ENCODE data around the gene RETREG2. TPM values are rescaled to one million over a fixed set of nuclear protein-coding genes. Genes with fewer than 3 reads are reported as not detected.

Gene RETREG2
- total RNA-seq, 1 experiment from 2014 or later = 69.7 TPM

DNA sequence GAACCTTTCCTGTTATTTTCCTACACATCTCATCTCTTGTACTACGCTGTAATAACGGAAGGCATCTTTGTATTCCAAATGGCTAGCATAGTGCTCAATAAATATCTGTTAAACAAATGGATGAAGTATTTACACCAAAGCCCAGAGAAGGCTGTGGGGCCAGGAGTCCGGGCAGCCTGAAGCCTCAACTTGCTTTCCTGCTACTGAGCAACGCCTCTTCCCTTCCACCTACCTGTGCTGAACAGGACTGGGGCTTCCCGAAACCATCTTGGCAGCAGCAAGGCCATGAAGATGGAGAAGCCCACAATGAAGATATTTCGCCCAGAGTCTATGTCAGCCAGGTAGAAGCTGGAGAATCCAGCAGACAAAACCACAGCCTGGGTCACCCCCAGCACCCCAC, 14.9 kb upstream of the RETREG2 start:
- intact Hi-C loops (cut with micrococcal nuclease; ENCODE audit: unreplicated experiment) = loop anchor here (10.0 kb wide), 1 partner anchor 52 kb away; the partner anchor contains the start of gene ABCB6
- peaks cover 10% of the 10 kb centered on the region for H3K4me1 Mint-ChIP-seq (ENCODE audit: low read depth, unreplicated experiment)
- no TSS peak for BruUV-seq (replicated peaks)
- no peak overlapping the region for H3K27ac Mint-ChIP-seq (ENCODE audit: unreplicated experiment)
- H3K4me3 Mint-ChIP-seq (ENCODE audit: low read depth, unreplicated experiment) = no peak overlapping the region
- no peaks in the 10 kb centered on the region for H3K27me3 Mint-ChIP-seq (ENCODE audit: unreplicated experiment)
- CTCF ChIA-PET = no interaction called here
- DNase-seq = no peak
- no peaks in the 10 kb centered on the region for H3K9me3 Mint-ChIP-seq (ENCODE audit: low read depth, unreplicated experiment)
- peaks cover 12% of the 10 kb centered on the region for H3K36me3 Mint-ChIP-seq (ENCODE audit: insufficient read depth, unreplicated experiment)
- TF ChIP-seq, protein P1, sequence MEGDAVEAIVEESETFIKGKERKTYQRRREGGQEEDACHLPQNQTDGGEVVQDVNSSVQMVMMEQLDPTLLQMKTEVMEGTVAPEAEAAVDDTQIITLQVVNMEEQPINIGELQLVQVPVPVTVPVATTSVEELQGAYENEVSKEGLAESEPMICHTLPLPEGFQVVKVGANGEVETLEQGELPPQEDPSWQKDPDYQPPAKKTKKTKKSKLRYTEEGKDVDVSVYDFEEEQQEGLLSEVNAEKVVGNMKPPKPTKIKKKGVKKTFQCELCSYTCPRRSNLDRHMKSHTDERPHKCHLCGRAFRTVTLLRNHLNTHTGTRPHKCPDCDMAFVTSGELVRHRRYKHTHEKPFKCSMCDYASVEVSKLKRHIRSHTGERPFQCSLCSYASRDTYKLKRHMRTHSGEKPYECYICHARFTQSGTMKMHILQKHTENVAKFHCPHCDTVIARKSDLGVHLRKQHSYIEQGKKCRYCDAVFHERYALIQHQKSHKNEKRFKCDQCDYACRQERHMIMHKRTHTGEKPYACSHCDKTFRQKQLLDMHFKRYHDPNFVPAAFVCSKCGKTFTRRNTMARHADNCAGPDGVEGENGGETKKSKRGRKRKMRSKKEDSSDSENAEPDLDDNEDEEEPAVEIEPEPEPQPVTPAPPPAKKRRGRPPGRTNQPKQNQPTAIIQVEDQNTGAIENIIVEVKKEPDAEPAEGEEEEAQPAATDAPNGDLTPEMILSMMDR (IDR thresholded peaks at IDR 0.05; ENCODE audit: unreplicated experiment) = no peak

DNA sequence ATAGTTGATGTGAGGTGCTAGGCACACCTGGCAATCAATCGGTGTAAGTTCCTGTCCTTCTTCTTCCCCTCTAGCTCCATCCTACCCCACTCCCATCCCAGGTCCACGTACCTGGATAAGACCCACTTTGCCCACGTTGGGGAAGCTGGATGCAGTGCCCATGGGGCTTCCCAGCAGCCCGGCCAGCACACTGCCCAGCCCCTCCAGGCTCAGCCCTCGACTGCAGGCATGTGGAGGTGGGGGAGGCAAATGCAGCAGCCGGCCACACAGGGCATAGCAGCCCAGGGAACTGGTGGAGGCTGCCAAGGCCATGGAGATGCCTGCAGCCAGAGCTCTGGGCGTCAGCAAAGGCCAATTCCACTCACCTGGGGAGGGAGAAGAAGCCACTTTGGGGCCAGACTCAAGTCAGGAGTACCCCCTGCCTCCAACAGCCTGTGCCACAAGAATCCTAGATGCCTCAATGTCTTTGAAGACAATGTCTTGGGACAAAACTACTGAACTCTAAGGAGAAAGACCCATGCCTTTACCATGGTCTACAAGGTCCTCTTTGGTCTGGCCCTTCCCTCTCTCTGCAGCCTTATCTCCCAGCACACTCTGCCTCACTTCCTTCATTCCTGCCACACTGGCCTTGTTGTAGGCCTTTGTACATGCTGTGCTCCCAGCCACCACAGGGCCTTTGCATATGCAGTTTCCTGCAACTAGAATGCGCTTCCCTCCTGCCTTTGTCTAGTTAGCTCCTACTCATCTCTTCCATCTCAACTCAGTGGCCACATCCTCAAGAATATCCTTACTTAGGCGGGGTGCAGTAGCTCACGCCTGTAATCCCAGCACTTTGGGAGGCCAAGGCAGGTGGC, 12.8 kb upstream of the RETREG2 start:
- Mint-ChIP-seq H3K4me1 (ENCODE audit: low read depth, unreplicated experiment) (peaks cover 10% of the 10 kb centered on the region), H3K4me3 (ENCODE audit: low read depth, unreplicated experiment) (no peak overlapping the region), H3K27me3 (ENCODE audit: unreplicated experiment) (no peaks in the 10 kb centered on the region), H3K36me3 (ENCODE audit: insufficient read depth, unreplicated experiment) (peaks cover 6% of the 10 kb centered on the region), H3K9me3 (ENCODE audit: low read depth, unreplicated experiment) (no peaks in the 10 kb centered on the region), H3K27ac (ENCODE audit: unreplicated experiment) (no peak overlapping the region)
- TF ChIP-seq, protein P1 (IDR thresholded peaks at IDR 0.05; ENCODE audit: unreplicated experiment) = no peak
- DNase-seq = no peak
- intact Hi-C loops (cut with micrococcal nuclease; ENCODE audit: unreplicated experiment) = loop anchor here (10.0 kb wide), 1 partner anchor 50 kb away; the partner anchor contains the start of gene ABCB6
- CTCF ChIA-PET = no interaction called here
- no TSS peak for BruUV-seq (replicated peaks)

DNA sequence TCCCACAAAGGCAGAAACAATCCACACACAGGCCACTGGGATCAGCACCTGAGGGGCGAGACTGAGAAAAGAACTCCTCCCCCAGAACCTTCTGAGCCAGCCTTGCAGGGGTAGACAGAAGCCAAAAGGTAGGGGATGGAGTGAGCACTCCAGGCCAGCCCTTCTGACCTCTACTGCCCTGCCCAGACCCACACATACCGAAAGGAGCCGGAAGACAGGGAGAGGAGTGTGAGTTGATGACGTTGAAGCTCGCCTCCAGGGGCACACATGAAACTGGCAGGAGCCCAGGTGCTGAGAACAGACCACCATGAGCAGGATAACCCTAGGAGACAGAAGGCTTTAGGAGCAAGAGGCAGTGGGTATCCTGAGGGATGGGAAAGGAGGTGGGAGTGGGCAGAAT, 10.1 kb upstream of the RETREG2 start:
- Mint-ChIP-seq H3K27me3 (ENCODE audit: unreplicated experiment) (no peaks in the 10 kb centered on the region), H3K4me3 (ENCODE audit: low read depth, unreplicated experiment) (no peak overlapping the region), H3K27ac (ENCODE audit: unreplicated experiment) (no peak overlapping the region), H3K4me1 (ENCODE audit: low read depth, unreplicated experiment) (no peaks in the 10 kb centered on the region), H3K9me3 (ENCODE audit: low read depth, unreplicated experiment) (no peaks in the 10 kb centered on the region), H3K36me3 (ENCODE audit: insufficient read depth, unreplicated experiment) (no peaks in the 10 kb centered on the region)
- TF ChIP-seq, protein P1 (IDR thresholded peaks at IDR 0.05; ENCODE audit: unreplicated experiment) = no peak
- intact Hi-C loops (cut with micrococcal nuclease; ENCODE audit: unreplicated experiment) = loop anchor here (10.0 kb wide), 1 partner anchor 47 kb away; the partner anchor contains the start of gene ABCB6
- no peak for DNase-seq
- BruUV-seq (replicated peaks) = no TSS peak
- CTCF ChIA-PET = no interaction called here

DNA sequence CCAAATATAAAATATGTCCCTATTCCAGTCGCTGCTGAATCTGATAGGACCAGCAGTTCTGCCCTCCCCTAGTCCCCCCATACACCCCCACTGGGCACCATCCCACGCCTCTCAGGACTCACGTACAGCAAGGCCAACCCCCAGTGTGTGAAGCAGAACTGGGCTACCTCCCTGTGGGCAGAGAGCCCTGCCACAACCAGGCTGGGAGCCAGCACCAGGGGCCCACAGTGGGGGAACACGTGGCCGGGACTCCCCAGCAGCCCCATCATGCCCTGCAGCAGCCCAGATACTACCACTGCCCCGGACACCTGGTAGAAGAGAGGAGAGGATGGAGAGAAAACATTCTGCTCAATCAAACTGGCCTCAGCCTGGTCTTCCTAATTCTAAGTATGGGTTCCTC, 9.5 kb upstream of the RETREG2 start:
- CTCF ChIA-PET = no interaction called here
- Mint-ChIP-seq H3K36me3 (ENCODE audit: insufficient read depth, unreplicated experiment) (no peaks in the 10 kb centered on the region), H3K27me3 (ENCODE audit: unreplicated experiment) (no peaks in the 10 kb centered on the region), H3K9me3 (ENCODE audit: low read depth, unreplicated experiment) (no peaks in the 10 kb centered on the region), H3K27ac (ENCODE audit: unreplicated experiment) (no peak overlapping the region), H3K4me3 (ENCODE audit: low read depth, unreplicated experiment) (no peak overlapping the region), H3K4me1 (ENCODE audit: low read depth, unreplicated experiment) (no peaks in the 10 kb centered on the region)
- intact Hi-C loops (cut with micrococcal nuclease; ENCODE audit: unreplicated experiment) = loop anchor here (10.0 kb wide), 1 partner anchor 46 kb away; the partner anchor contains the start of gene ABCB6
- no peak for DNase-seq
- no TSS peak for BruUV-seq (replicated peaks)
- TF ChIP-seq, protein P1 (IDR thresholded peaks at IDR 0.05; ENCODE audit: unreplicated experiment) = no peak

Data from Calu3 (cell line).